ENCODE results near the gene HHATL.

HHATL gene

GRCh38 chr3:42684632-42685362, 17.8 kb downstream of the HHATL start:
- no peak for DNase-seq (ENCODE audit: low read depth)

- DNase-seq (ENCODE audit: low read depth): peak; percentile 91
These were observed 18.6 kb downstream of the HHATL start for GRCh38 chr3:42683875-42684598.

GRCh38 chr3:42682301-42683070, 20.1 kb downstream of the HHATL start:
- no peak for DNase-seq (ENCODE audit: low read depth)

- no peak for DNase-seq (ENCODE audit: low read depth)
These were observed 21.1 kb downstream of the HHATL start for GRCh38 chr3:42681361-42682038.

GRCh38 chr3:42680806-42681205, 21.8 kb downstream of the HHATL start:
- DNase-seq (ENCODE audit: low read depth): no peak

- no peak for DNase-seq (ENCODE audit: low read depth)
These were observed 22.3 kb downstream of the HHATL start for GRCh38 chr3:42680271-42680670.

GRCh38 chr3:42678447-42678846, 24.2 kb downstream of the HHATL start:
- DNase-seq (ENCODE audit: low read depth): no peak

- no peak for DNase-seq (ENCODE audit: low read depth)
These were observed 26.7 kb downstream of the HHATL start for GRCh38 chr3:42675909-42676308.

- no peak for DNase-seq (ENCODE audit: low read depth)
These were observed 28.5 kb downstream of the HHATL start for GRCh38 chr3:42674146-42674545.

GRCh38 chr3:42673082-42673481, 29.5 kb downstream of the HHATL start:
- DNase-seq (ENCODE audit: low read depth): no peak

- DNase-seq (ENCODE audit: low read depth): no peak
These were observed 30.1 kb downstream of the HHATL start for GRCh38 chr3:42672515-42672914.

GRCh38 chr3:42670670-42671069, 31.9 kb downstream of the HHATL start:
- DNase-seq (ENCODE audit: low read depth): no peak

GRCh38 chr3:42670051-42670576, 32.5 kb downstream of the HHATL start:
- DNase-seq (ENCODE audit: low read depth): no peak

- DNase-seq (ENCODE audit: low read depth): peak; percentile 49
These were observed 33.8 kb downstream of the HHATL start for GRCh38 chr3:42668793-42669217.

- no peak for DNase-seq (ENCODE audit: low read depth)
These were observed 34.2 kb downstream of the HHATL start for GRCh38 chr3:42668413-42668760.

- peak; percentile 52 for DNase-seq (ENCODE audit: low read depth)
These were observed 34.8 kb downstream of the HHATL start for GRCh38 chr3:42667523-42668412.

- no peak for DNase-seq (ENCODE audit: low read depth)
These were observed 35.5 kb downstream of the HHATL start for GRCh38 chr3:42667096-42667522.

- no peak for DNase-seq (ENCODE audit: low read depth)
These were observed 36.0 kb downstream of the HHATL start for GRCh38 chr3:42666577-42666998.

GRCh38 chr3:42666022-42666421, 36.6 kb downstream of the HHATL start:
- no peak for DNase-seq (ENCODE audit: low read depth)

GRCh38 chr3:42665050-42665878, 37.3 kb downstream of the HHATL start:
- DNase-seq (ENCODE audit: low read depth): no peak

Data from fibroblast of gingiva (primary cell).